GM12873 (cell line): ENCODE results near the gene OR2AG1.

Source experiments
- TF ChIP-seq, protein P1 (sequence below): IDR thresholded peaks from 2 replicates; pipeline ENCODE4 v1.5.1; 2012; ENCODE audit warnings: low read depth, mild to moderate bottlenecking, moderate library complexity, low read length, control low read depth; ENCODE audit not compliant: insufficient read depth; ENCODE audit errors: missing control alignments

The OR2AG1 gene

DNA sequence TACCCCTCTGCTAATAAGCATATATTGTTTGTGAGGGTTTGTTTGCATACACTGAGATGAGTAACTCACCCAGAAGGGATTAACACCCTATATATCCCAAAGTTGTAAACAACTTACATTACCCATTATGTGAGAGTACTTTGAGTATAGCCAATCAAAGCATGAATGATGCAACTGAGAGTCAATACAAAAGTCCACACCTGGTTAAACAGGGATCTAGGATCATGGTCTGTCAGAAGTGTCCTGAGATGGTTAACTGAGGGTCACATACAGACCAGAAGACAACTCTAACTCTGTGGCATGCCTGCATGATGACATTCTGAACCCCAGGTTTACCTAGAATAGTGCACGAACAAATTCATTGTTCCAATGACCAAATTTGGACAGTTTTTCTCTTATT lies 45.3 kb downstream of the OR2AG1 start:
- TF ChIP-seq, protein P1, sequence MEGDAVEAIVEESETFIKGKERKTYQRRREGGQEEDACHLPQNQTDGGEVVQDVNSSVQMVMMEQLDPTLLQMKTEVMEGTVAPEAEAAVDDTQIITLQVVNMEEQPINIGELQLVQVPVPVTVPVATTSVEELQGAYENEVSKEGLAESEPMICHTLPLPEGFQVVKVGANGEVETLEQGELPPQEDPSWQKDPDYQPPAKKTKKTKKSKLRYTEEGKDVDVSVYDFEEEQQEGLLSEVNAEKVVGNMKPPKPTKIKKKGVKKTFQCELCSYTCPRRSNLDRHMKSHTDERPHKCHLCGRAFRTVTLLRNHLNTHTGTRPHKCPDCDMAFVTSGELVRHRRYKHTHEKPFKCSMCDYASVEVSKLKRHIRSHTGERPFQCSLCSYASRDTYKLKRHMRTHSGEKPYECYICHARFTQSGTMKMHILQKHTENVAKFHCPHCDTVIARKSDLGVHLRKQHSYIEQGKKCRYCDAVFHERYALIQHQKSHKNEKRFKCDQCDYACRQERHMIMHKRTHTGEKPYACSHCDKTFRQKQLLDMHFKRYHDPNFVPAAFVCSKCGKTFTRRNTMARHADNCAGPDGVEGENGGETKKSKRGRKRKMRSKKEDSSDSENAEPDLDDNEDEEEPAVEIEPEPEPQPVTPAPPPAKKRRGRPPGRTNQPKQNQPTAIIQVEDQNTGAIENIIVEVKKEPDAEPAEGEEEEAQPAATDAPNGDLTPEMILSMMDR: no peak

DNA sequence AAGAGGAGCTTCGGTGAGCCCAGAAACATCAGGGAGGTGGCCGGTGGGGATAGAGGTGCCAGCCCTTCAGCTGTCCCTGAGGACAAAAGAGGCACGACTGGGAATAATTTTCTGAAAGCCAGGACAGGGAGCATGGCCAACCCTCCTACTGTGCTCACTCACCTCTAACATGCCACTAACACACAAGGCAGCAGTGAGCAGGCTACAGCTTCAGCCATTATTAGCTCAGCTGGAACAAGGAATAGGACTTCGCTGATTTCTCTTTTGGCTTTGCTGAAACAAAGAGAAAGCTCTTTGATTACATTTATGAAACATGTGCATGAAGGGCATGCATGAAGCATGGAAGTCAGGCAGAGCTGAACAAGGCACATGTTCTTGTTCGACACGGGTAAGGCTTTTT lies 50.5 kb downstream of the OR2AG1 start:
- TF ChIP-seq, protein P1: no peak

DNA sequence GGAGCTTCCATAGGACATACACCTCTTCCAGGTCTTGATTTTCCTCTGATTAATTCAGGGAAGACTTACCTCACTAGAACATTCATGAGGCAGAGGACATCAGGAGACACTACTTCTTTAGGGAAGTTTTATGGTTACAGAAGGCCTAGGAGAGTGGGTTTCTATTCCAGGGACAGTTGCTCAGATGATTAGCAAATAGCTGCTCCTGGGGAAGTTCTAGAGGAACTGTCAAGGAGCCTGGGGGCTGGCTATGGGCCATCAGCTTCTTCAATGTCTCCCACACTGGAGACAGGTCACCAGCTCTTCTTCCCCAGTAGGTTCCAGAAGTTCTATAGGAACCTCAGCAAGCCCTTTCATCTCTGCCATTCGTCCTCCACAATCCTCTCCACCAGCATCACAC lies 51.2 kb downstream of the OR2AG1 start:
- TF ChIP-seq, protein P1: no peak
